GM12878 (cell line): ENCODE data around the gene CRY1.

Experiments
- CTCF ChIP-seq, 3 experiments: IDR thresholded peaks in 2 of 3; conservative IDR thresholded peaks in 1 of 3; 2 replicates each; pipeline ENCODE4 v1.5.1; 2011; ENCODE audit warnings: low read depth in 3 of 3, low read length in 3 of 3, mild to moderate bottlenecking in 3 of 3, control low read depth in 2 of 3, moderate library complexity in 2 of 3, inconsistent platforms in 1 of 3, mixed read lengths in 1 of 3; ENCODE audit not compliant: control insufficient read depth in 2 of 3, insufficient read depth in 1 of 3; ENCODE audit errors: extremely low read depth in 1 of 3
- EZH2 ChIP-seq: IDR thresholded peaks from 2 replicates; pipeline ENCODE4 v1.6.1; 2012; ENCODE audit warnings: low read depth, mild to moderate bottlenecking, control low read depth, inconsistent platforms, low read length, borderline replicate concordance; ENCODE audit not compliant: control insufficient read depth
- HDAC2 ChIP-seq: fragments of 200-600 bp; sonication (generic); IDR thresholded peaks from 2 replicates; pipeline ENCODE4 v1.6.1; 2017
- MXI1 ChIP-seq: fragments of 150-350 bp; IDR thresholded peaks from 2 replicates; pipeline ENCODE4 v1.6.1; 2011; ENCODE audit warnings: low read depth, mild to moderate bottlenecking, inconsistent platforms, low read length, improper control_type of control experiment
- NFYB ChIP-seq: IDR thresholded peaks from 2 replicates; pipeline ENCODE4 v1.6.1; 2011; ENCODE audit warnings: low read depth, mild to moderate bottlenecking, low read length, improper control_type of control experiment, moderate library complexity; ENCODE audit not compliant: insufficient read depth
- NRF1 ChIP-seq: conservative IDR thresholded peaks from 2 replicates; pipeline ENCODE4 v1.6.1; 2011; ENCODE audit warnings: mild to moderate bottlenecking, low read depth, low read length, improper control_type of control experiment
- RAD21 ChIP-seq: IDR thresholded peaks from 2 replicates; pipeline ENCODE4 v1.6.1; 2011; ENCODE audit warnings: mild to moderate bottlenecking, low read depth, low read length, moderate library complexity; ENCODE audit not compliant: insufficient read depth
- SP1 ChIP-seq: IDR thresholded peaks from one replicate; pipeline ENCODE4 v1.6.1; 2011; ENCODE audit warnings: low read depth, low read length
- USF2 ChIP-seq: IDR thresholded peaks from 2 replicates; pipeline ENCODE4 v1.6.1; 2011; ENCODE audit warnings: low read depth, low read length, improper control_type of control experiment, borderline replicate concordance
- YY1 ChIP-seq: IDR thresholded peaks from 2 replicates; pipeline ENCODE4 v1.6.1; 2011; ENCODE audit warnings: low read depth, mild to moderate bottlenecking, low read length
- ZBED1 ChIP-seq: IDR thresholded peaks from 2 replicates; pipeline ENCODE4 v1.6.1; 2016; ENCODE audit warnings: borderline replicate concordance
- ZNF207 ChIP-seq: fragments of 450-650 bp; IDR thresholded peaks from 2 replicates; pipeline ENCODE4 v1.6.1; 2014; ENCODE audit warnings: antibody characterized with exemption, mild to moderate bottlenecking, borderline replicate concordance
- TF ChIP-seq, protein P1 (sequence below): IDR thresholded peaks from 2 replicates; pipeline ENCODE4 v1.6.1; 2012; ENCODE audit warnings: improper control_type of control experiment, low read depth, low read length; ENCODE audit not compliant: insufficient replicate concordance
- TF ChIP-seq, protein P2 (sequence below): IDR thresholded peaks from 2 replicates; pipeline ENCODE4 v1.6.1; 2012; ENCODE audit warnings: low read length, inconsistent platforms

DNA sequence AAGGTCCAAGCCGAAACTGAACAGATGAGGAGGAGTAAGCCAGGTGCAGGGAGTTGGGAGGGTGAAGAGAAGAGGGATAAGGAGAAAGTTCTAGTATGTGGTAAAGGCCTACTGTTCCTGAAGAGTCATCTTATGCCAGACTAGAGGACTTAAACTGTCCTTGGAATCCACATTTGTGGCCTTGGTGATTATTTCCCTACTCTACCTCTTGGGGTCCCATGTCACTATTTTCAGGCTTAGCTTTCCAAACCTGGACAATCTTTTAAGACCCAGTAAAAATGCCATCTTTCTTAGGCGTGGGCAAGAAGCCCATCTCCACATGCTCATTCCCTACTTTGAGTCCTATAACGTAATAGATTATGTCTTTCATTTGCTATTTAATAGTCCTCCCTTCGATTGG lies 40.1 kb upstream of the CRY1 start:
- no peak for TF ChIP-seq CTCF (IDR thresholded peaks at IDR 0.05 in 2 of 3, conservative IDR thresholded peaks at IDR 0.05 in 1 of 3; ENCODE audit: control insufficient read depth in 2 of 3, extremely low read depth in 1 of 3, insufficient read depth in 1 of 3, low read depth in 3 of 3, low read length in 3 of 3)
- TF ChIP-seq ZBED1, result no peak
- no peak for TF ChIP-seq RAD21
- TF ChIP-seq ZNF207, result no peak
- TF ChIP-seq SP1, result no peak
- TF ChIP-seq MXI1, result no peak
- TF ChIP-seq YY1, result no peak
- TF ChIP-seq USF2, result no peak
- no peak for TF ChIP-seq EZH2
- TF ChIP-seq NRF1, result no peak
- TF ChIP-seq, protein P1, sequence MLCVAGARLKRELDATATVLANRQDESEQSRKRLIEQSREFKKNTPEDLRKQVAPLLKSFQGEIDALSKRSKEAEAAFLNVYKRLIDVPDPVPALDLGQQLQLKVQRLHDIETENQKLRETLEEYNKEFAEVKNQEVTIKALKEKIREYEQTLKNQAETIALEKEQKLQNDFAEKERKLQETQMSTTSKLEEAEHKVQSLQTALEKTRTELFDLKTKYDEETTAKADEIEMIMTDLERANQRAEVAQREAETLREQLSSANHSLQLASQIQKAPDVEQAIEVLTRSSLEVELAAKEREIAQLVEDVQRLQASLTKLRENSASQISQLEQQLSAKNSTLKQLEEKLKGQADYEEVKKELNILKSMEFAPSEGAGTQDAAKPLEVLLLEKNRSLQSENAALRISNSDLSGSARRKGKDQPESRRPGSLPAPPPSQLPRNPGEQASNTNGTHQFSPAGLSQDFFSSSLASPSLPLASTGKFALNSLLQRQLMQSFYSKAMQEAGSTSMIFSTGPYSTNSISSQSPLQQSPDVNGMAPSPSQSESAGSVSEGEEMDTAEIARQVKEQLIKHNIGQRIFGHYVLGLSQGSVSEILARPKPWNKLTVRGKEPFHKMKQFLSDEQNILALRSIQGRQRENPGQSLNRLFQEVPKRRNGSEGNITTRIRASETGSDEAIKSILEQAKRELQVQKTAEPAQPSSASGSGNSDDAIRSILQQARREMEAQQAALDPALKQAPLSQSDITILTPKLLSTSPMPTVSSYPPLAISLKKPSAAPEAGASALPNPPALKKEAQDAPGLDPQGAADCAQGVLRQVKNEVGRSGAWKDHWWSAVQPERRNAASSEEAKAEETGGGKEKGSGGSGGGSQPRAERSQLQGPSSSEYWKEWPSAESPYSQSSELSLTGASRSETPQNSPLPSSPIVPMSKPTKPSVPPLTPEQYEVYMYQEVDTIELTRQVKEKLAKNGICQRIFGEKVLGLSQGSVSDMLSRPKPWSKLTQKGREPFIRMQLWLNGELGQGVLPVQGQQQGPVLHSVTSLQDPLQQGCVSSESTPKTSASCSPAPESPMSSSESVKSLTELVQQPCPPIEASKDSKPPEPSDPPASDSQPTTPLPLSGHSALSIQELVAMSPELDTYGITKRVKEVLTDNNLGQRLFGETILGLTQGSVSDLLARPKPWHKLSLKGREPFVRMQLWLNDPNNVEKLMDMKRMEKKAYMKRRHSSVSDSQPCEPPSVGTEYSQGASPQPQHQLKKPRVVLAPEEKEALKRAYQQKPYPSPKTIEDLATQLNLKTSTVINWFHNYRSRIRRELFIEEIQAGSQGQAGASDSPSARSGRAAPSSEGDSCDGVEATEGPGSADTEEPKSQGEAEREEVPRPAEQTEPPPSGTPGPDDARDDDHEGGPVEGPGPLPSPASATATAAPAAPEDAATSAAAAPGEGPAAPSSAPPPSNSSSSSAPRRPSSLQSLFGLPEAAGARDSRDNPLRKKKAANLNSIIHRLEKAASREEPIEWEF, result no peak
- no peak for TF ChIP-seq HDAC2
- TF ChIP-seq, protein P2, sequence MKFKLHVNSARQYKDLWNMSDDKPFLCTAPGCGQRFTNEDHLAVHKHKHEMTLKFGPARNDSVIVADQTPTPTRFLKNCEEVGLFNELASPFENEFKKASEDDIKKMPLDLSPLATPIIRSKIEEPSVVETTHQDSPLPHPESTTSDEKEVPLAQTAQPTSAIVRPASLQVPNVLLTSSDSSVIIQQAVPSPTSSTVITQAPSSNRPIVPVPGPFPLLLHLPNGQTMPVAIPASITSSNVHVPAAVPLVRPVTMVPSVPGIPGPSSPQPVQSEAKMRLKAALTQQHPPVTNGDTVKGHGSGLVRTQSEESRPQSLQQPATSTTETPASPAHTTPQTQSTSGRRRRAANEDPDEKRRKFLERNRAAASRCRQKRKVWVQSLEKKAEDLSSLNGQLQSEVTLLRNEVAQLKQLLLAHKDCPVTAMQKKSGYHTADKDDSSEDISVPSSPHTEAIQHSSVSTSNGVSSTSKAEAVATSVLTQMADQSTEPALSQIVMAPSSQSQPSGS, result no peak
- no peak for TF ChIP-seq NFYB
